Kidney (tissue), 14 donors: Measurements from ENCODE around the gene SEPTIN1. TPM values are rescaled to one million over a fixed set of nuclear protein-coding genes. Genes with fewer than 3 reads are reported as not detected.
A peak's percentile ranks its signal among the peaks of the same experiment; 100 is the strongest.

Experiments used
- DNase-seq, 5 donors: peaks; one replicate each; pipeline ENCODE4 v3.0.0-alpha.2; 2013 to 2020
- FAIRE-seq: peaks from 2 replicates; lab custom pipeline; 2012; peaks lifted over from hg19 to GRCh38; lab: Jason Lieb, UNC
- H3K27ac ChIP-seq, 2 donors: one replicate each; pipeline ENCODE4 v1.7.0; 2013; ENCODE audit warnings: low read depth in 2 of 2, low read length in 2 of 2, inconsistent platforms in 1 of 2
- H3K27me3 ChIP-seq: one replicate; pipeline ENCODE4 v1.7.1; 2013; ENCODE audit warnings: low read length, inconsistent platforms; ENCODE audit not compliant: control insufficient read depth, insufficient read depth
- H3K36me3 ChIP-seq, 3 donors: one replicate each; pipeline versions ENCODE4 v1.7.0 to v1.7.1; 2013; ENCODE audit warnings: low read length in 3 of 3, control low read depth in 1 of 3, inconsistent platforms in 1 of 3; ENCODE audit not compliant: insufficient read depth in 3 of 3, control insufficient read depth in 2 of 3
- H3K4me1 ChIP-seq, 3 donors: one replicate each; pipeline versions ENCODE4 v1.7.0 to v1.7.1; 2013; ENCODE audit warnings: low read length in 3 of 3, inconsistent platforms in 1 of 3, low read depth in 1 of 3; ENCODE audit not compliant: control insufficient read depth in 2 of 3, insufficient read depth in 2 of 3
- H3K4me3 ChIP-seq, 3 donors: one replicate each; pipeline versions ENCODE4 v1.7.0 to v1.8.1; 2013; ENCODE audit warnings: low read length in 3 of 3, control low read depth in 1 of 3, inconsistent platforms in 1 of 3
- H3K9ac ChIP-seq, 3 donors: one replicate each; pipeline versions ENCODE4 v1.7.0 to v1.7.1; 2013; ENCODE audit warnings: low read length in 3 of 3, control low read depth in 1 of 3, inconsistent platforms in 1 of 3
- H3K9me3 ChIP-seq, 3 donors: one replicate each; pipeline versions ENCODE4 v1.7.0 to v1.7.1; 2013; ENCODE audit warnings: low read length in 3 of 3, control low read depth in 1 of 3, inconsistent platforms in 1 of 3; ENCODE audit not compliant: control insufficient read depth in 2 of 3, insufficient read depth in 1 of 3
- intact Hi-C: fragments of 100-400 bp; cut with DNase I; formaldehyde crosslinking; loops from one replicate; pipeline ENCODE4 v1.11.1; 2022
- polyA plus RNA-seq: library from polyadenylated mRNA; stranded (reverse); fragments of 350-450 nt; fragmentation: Illumina TruSeq; extraction: RNeasy Lipid Tissue Mini Kit (QIAGEN cat#74804); gene quantifications from one replicate; pipeline ENCODE4 v1.2.3, GENCODE V29; 2014; ENCODE audit warnings: low read depth, low replicate concordance; ENCODE audit not compliant: insufficient read depth
- total RNA-seq: library from RNA; stranded (reverse); fragmentation: NEBNext Ultra II Directional; extraction: Animal tissue kit (Norgen Biotek cat#: 25700); gene quantifications from one replicate; pipeline ENCODE4 v1.2.1, GENCODE V29; 2021
- TF ChIP-seq, protein P1 (sequence below): IDR thresholded peaks from 3 replicates; pipeline ENCODE4 v1.5.1; 2012; ENCODE audit warnings: mild to moderate bottlenecking, moderate library complexity, borderline replicate concordance; ENCODE audit not compliant: insufficient read depth; ENCODE audit errors: extremely low read depth
- donor health status: control.
- donor health status: control.
- donor health status: control.
- donor health status: control.
- donor health status: control.
- donor health status: DM: yes; HTN: yes; CAD: no.
- donor health status: Normal renal cell carcinoma (clear cell type).

The SEPTIN1 gene
- total and polyA plus RNA-seq, 2 donors from 2014 or later, result 5.0 to 12.8 TPM

DNA sequence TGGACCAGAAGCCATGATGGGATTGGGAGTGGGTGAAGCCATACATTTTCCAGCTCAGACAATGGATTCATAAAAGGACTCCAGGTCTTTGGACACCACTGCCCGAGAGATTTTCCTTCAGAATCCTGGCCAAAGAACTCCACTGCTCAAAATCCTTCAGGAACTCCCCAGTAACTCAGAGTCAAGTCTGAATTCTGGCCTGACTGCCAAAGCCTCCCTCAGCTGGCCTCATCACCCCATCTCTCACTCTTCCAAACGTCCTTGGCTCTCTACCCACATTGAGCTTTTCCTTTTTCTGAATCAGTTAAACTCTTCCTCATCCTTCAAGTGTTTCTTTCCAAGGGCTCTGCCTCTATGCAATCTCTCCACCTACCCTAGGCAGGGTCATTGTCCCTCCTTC, 1.2 kb upstream of the SEPTIN1 start:
- TF ChIP-seq, protein P1, sequence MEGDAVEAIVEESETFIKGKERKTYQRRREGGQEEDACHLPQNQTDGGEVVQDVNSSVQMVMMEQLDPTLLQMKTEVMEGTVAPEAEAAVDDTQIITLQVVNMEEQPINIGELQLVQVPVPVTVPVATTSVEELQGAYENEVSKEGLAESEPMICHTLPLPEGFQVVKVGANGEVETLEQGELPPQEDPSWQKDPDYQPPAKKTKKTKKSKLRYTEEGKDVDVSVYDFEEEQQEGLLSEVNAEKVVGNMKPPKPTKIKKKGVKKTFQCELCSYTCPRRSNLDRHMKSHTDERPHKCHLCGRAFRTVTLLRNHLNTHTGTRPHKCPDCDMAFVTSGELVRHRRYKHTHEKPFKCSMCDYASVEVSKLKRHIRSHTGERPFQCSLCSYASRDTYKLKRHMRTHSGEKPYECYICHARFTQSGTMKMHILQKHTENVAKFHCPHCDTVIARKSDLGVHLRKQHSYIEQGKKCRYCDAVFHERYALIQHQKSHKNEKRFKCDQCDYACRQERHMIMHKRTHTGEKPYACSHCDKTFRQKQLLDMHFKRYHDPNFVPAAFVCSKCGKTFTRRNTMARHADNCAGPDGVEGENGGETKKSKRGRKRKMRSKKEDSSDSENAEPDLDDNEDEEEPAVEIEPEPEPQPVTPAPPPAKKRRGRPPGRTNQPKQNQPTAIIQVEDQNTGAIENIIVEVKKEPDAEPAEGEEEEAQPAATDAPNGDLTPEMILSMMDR, result no peak
- Histone ChIP-seq H3K27me3 (no peaks in the 10 kb centered on the region), H3K4me3 (no peak overlapping the region), H3K4me1 (peaks cover 0 to 6% (median 0%) of the 10 kb centered on the region in 3 donors), H3K9ac (no peak overlapping the region), H3K27ac (no peak overlapping the region), H3K9me3 (no peaks in the 10 kb centered on the region), H3K36me3 (no peaks in the 10 kb centered on the region)
- DNase-seq (no peak), FAIRE-seq (no peak)
- intact Hi-C loops, result no loop called here

DNA sequence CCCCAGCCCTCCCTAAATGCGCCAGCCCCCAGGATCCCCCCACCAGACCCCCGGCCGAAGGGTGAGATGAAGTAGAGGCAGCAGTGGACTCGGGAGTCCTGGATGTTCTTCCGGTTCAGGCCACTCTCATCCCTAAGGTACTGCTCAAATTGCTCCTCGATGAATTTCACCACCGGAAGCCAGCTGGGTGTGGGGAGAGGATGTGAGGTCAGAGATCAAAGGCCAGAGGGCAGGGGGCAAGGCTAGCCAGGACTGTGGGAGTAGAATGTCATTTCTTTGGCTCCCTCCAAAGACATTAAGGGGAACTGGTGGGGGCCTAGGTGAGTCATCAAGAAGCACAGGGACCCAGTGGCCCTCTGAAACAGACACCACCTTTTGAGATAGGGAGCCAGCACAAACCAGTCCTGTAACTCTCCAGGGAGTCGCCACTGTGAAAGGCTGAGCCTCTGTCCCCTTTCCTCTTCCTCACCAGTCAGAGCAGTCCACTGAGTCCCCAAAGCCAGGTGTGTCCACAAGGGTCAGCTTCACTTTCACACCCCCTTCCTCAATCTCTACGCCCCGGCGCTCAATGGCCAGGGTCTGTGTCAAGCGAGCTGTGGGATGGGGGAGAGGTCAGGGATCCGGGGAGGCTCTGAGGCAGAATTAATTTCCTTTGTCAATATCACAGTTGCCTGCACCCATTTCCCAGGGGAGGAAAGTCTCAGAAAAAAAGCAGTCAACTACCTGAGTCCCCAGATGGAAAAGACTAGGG, 895 bp downstream of the SEPTIN1 start:
- intact Hi-C loops, result no loop called here
- TF ChIP-seq, protein P1, result no peak
- Histone ChIP-seq H3K4me1 (peaks cover 0 to 10% (median 4%) of the 10 kb centered on the region in 3 donors), H3K27me3 (no peaks in the 10 kb centered on the region), H3K9ac (no peak overlapping the region), H3K27ac (no peak overlapping the region), H3K36me3 (no peaks in the 10 kb centered on the region), H3K9me3 (no peaks in the 10 kb centered on the region), H3K4me3 (no peak overlapping the region)
- peak in 1 of 5 donors; percentile 67 for DNase-seq
- FAIRE-seq, result no peak

DNA sequence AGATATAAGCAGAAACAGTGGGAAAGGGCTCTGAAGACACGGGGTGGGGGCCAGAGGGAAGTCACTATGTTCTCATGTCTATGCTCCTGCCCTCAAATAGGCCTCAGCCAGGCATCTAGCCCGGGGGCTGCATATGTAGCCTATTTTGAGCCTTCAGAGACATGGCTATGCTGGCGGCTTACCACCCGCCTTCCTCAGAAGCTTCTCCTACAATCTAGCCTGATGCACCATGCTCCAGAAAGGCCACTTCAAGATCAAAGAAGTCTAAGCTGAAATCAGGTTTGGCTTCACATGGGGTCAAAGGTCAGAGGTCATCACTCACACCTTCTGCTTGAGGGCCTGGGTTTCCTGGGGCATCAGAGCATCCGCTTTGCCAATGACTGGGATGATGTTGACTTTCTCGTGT, 1.6 kb downstream of the SEPTIN1 start:
- Histone ChIP-seq H3K4me1 (peaks cover 0 to 10% (median 4%) of the 10 kb centered on the region in 3 donors), H3K9me3 (no peaks in the 10 kb centered on the region), H3K4me3 (no peak overlapping the region), H3K27ac (no peak overlapping the region), H3K27me3 (no peaks in the 10 kb centered on the region), H3K9ac (no peak overlapping the region), H3K36me3 (no peaks in the 10 kb centered on the region)
- DNase-seq (peak in 1 of 5 donors; percentile 47), FAIRE-seq (no peak)
- intact Hi-C loops, result no loop called here
- TF ChIP-seq, protein P1, result no peak
